Esophagus muscularis mucosa (tissue), 4 donors: ENCODE results near the gene NIP7. TPM values are rescaled to one million over a fixed set of nuclear protein-coding genes. Genes with fewer than 3 reads are reported as not detected.

Source experiments
- DNase-seq: peaks from one replicate; pipeline ENCODE4 v3.0.0-alpha.2; 2017; ENCODE audit errors: extremely low spot score
- H3K27ac ChIP-seq, 4 donors: fragments of 200-600 bp; sonication (generic); replicated peaks in 1 of 4; 1 replicate in 3 of 4; 2 replicates in 1 of 4; pipeline ENCODE4 v1.5.1; 2016 to 2019; ENCODE audit warnings: mild to moderate bottlenecking in 1 of 4
- H3K27me3 ChIP-seq, 4 donors: fragments of 200-600 bp; sonication (generic); one replicate each; pipeline versions ENCODE4 v1.5.1 to v1.6.0; 2016 to 2019
- H3K36me3 ChIP-seq, 4 donors: fragments of 200-600 bp; sonication (generic); one replicate each; pipeline ENCODE4 v1.5.1; 2016 to 2019
- H3K4me1 ChIP-seq, 4 donors: fragments of 200-600 bp; sonication (generic); one replicate each; pipeline ENCODE4 v1.5.1; 2016 to 2019
- H3K4me3 ChIP-seq, 4 donors: fragments of 200-600 bp; sonication (generic); 1 replicate in 2 of 4; 2 replicates in 2 of 4; pipeline ENCODE4 v1.5.1; 2016 to 2019; ENCODE audit warnings: mild to moderate bottlenecking in 4 of 4, moderate library complexity in 1 of 4
- H3K9me3 ChIP-seq, 4 donors: fragments of 200-600 bp; sonication (generic); 1 replicate in 3 of 4; 2 replicates in 1 of 4; pipeline ENCODE4 v1.5.1; 2016 to 2019
- EP300 ChIP-seq: sonication (generic); formaldehyde crosslinking; IDR thresholded peaks from one replicate; pipeline ENCODE4 v1.6.1; 2017; ENCODE audit warnings: antibody characterized with exemption
- POLR2A ChIP-seq: fragments of 450-650 bp; IDR thresholded peaks from one replicate; pipeline ENCODE4 v1.6.1; 2017; ENCODE audit warnings: antibody characterized with exemption, moderate library complexity, mild to moderate bottlenecking, low read depth
- POLR2AphosphoS5 ChIP-seq, 2 donors: sonication (generic); formaldehyde crosslinking; IDR thresholded peaks; one replicate each; pipeline ENCODE4 v1.6.1; 2017; ENCODE audit warnings: antibody characterized with exemption in 2 of 2
- WGBS: methylation state at CpG from one replicate; pipeline ENCODE4 v1.1.5; 2018; 5-methylcytosine and 5-hydroxymethylcytosine counted together
- intact Hi-C: fragments of 100-400 bp; cut with DNase I; formaldehyde crosslinking; loops from one replicate; pipeline ENCODE4 v1.15.1; 2023
- total RNA-seq, 4 donors: library from RNA; depleted of rRNA; stranded (reverse); fragments of >200 nt; gene quantifications; one replicate each; pipeline versions ENCODE4 v1.1.0 to v1.2.1, GENCODE V29; 2016
- TF ChIP-seq, protein P1 (sequence below), 3 experiments: fragments of 200-600 bp in 2 of 3; fragments of 450-650 bp in 1 of 3; sonication (generic) in 2 of 3; IDR thresholded peaks; one replicate each; pipeline ENCODE4 v1.5.1; 2017 to 2019; ENCODE audit warnings: antibody characterized with exemption in 3 of 3, mild to moderate bottlenecking in 2 of 3, moderate library complexity in 1 of 3

The NIP7 gene
- total RNA-seq, 4 donors from 2014 or later = 7.9 to 18.2 (median 11.3) TPM

DNA sequence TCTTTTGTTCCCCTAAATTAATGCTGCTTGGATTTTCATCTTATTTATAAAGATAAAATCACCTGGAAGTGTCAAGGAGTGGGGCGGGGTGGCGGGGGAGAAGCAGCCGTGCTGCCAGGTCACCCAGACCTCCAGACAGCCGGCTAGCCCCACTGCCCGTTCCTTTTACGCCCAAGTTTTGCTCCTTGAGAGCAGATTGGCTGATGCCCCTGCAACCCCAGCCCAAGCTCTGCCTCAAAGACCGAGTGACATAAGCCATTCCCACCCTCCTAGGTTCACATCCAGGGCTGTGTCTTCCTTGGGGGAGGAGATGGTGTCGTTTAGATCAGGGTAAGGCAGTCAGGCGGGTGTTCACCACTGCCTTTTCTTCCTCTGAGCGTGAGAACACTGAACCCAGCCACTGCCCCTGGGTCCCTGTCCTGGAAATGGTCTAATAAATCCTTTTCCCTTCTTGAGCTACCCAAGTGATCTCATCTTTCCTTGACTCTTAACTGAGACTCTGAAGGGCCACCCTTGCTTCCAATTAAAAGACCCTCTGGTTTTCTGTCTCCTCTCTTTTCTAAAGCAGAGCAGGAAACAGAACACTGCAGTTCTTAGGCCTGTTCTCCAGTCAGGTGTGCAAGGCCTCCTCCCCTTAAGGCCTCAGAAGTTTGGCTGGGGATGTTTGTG lies 14.9 kb upstream of the NIP7 start:
- no peak overlapping the region for H3K27ac ChIP-seq
- H3K4me3 ChIP-seq = no peak overlapping the region
- intact Hi-C loops = no loop called here
- DNase-seq = no peak
- TF ChIP-seq, protein P1, sequence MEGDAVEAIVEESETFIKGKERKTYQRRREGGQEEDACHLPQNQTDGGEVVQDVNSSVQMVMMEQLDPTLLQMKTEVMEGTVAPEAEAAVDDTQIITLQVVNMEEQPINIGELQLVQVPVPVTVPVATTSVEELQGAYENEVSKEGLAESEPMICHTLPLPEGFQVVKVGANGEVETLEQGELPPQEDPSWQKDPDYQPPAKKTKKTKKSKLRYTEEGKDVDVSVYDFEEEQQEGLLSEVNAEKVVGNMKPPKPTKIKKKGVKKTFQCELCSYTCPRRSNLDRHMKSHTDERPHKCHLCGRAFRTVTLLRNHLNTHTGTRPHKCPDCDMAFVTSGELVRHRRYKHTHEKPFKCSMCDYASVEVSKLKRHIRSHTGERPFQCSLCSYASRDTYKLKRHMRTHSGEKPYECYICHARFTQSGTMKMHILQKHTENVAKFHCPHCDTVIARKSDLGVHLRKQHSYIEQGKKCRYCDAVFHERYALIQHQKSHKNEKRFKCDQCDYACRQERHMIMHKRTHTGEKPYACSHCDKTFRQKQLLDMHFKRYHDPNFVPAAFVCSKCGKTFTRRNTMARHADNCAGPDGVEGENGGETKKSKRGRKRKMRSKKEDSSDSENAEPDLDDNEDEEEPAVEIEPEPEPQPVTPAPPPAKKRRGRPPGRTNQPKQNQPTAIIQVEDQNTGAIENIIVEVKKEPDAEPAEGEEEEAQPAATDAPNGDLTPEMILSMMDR (IDR thresholded peaks at IDR 0.05) = no peak
- TF ChIP-seq EP300 (no peak), POLR2A (no peak), POLR2AphosphoS5 (IDR thresholded peaks at IDR 0.05) (no peak)
- 84% methylated on average over 10 of the region's 10 CpGs for WGBS
- peaks cover 29 to 50% (median 46%) of the 10 kb centered on the region in 4 donors for H3K4me1 ChIP-seq
- peaks cover 47 to 87% (median 82%) of the 10 kb centered on the region in 4 donors for H3K36me3 ChIP-seq
- no peaks in the 10 kb centered on the region for H3K9me3 ChIP-seq
- H3K27me3 ChIP-seq = no peaks in the 10 kb centered on the region

DNA sequence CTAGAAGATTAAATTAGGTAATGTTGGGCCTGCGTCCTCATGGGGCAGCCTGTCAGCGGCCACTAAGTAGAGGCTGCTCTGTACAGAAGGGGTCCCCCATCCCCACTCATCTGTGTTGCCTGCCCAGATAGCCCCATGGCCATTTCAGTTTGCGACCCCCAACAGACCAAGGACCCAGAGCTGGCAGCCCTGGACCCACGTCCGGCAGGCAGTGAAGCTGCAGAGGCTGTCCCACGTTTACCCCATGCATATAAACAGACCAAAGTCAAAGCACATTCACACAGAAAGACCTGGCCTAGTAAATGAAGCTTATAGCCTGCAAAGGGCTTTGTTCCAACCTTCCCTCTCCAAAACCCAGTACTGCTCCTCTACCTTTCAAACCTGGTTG lies 13.8 kb upstream of the NIP7 start:
- 65% methylated on average over 6 of the region's 6 CpGs for WGBS
- Histone ChIP-seq H3K4me1 (peaks cover 30 to 54% (median 49%) of the 10 kb centered on the region in 4 donors), H3K27me3 (no peaks in the 10 kb centered on the region), H3K27ac (no peak overlapping the region), H3K9me3 (no peaks in the 10 kb centered on the region), H3K36me3 (peaks cover 36 to 77% (median 71%) of the 10 kb centered on the region in 4 donors), H3K4me3 (no peak overlapping the region)
- TF ChIP-seq EP300 = no peak
- TF ChIP-seq, protein P1 (IDR thresholded peaks at IDR 0.05) = no peak
- no peak for TF ChIP-seq POLR2A
- TF ChIP-seq POLR2AphosphoS5 (IDR thresholded peaks at IDR 0.05) = no peak
- intact Hi-C loops = no loop called here
- DNase-seq = no peak

DNA sequence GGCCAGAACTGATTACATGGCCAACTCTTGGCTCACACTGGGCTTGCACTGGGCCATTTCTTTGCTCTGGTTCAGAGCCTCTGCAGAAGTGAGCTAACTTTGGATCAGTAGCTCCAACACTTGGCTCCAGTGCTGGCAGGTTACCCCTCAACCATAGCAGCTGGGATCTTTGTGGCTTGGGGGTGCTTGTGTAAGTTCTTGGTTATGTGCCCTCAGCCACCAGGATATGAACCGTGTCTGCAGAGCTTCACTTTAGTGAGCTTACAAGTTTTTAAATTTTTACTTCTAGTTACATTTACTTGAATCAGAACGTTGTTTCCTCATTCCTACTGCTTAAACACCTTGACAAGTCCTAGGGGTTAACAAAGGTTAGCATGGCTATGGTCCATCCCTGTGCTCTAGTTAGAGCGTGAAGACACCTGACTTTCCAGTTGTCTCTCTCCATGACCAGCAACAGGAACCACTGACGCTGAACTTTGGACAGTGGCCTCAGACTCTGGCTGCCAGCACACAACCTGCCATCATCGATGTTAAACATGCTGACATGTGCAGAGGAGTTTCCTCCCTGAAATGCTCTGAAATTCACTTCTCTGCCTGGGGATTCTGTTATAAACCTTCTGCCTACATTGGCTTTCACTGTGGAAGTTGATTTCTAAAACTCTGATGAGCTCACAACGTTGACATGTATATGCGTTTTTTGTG lies 13.2 kb upstream of the NIP7 start:
- intact Hi-C loops = no loop called here
- H3K4me3 ChIP-seq = no peak overlapping the region
- 44% methylated on average over 6 of the region's 7 CpGs for WGBS
- H3K36me3 ChIP-seq = peaks cover 31 to 71% (median 66%) of the 10 kb centered on the region in 4 donors
- no peak for DNase-seq
- H3K27ac ChIP-seq = no peak overlapping the region
- TF ChIP-seq POLR2AphosphoS5 (IDR thresholded peaks at IDR 0.05) = no peak
- peaks cover 34 to 60% (median 54%) of the 10 kb centered on the region in 4 donors for H3K4me1 ChIP-seq
- H3K9me3 ChIP-seq = no peaks in the 10 kb centered on the region
- H3K27me3 ChIP-seq = no peaks in the 10 kb centered on the region

DNA sequence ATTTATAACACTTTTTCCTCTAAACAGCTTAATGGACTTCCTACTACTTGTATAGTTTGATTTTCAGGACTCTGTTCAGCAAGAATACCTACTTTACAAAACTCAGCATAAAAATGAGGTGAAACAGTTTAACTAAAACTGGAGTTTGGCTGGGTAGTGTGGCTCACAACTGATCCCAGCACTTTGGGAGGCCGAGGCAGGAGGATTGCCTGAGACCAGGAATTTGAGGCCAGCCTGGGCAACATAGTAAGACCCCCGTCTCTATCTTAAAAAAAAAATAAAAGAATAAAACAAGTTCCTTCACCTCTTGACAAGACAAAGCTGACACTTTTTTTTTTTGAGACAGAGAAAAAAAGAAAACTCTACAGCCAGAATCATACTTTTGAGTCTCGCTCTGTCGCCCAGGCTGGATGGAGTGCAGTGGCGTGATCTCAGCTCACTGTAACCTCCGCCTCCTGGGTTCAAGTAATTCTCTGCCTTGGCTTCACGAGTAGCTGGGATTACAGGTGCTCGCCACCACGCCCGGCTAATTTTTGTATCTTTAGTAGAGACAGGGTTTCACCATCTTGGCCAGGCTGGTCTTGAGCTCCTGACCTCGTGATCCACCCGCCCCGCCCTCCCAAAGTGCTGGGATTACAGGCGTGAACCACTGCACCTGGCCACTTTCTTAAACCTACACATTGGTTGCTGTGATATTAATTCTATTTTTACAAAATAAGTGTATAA lies 11.8 kb upstream of the NIP7 start:
- H3K36me3 ChIP-seq = peaks cover 27 to 71% (median 63%) of the 10 kb centered on the region in 4 donors
- no peaks in the 10 kb centered on the region for H3K27me3 ChIP-seq
- DNase-seq = no peak
- TF ChIP-seq EP300 (no peak), POLR2AphosphoS5 (IDR thresholded peaks at IDR 0.05) (no peak), POLR2A (no peak)
- TF ChIP-seq, protein P1 (IDR thresholded peaks at IDR 0.05) = no peak
- 92% methylated on average over 14 of the region's 14 CpGs for whole genome bisulfite sequencing
- peaks cover 36 to 66% (median 59%) of the 10 kb centered on the region in 4 donors for H3K4me1 ChIP-seq
- intact Hi-C loops = no loop called here
- peak overlapping the region in 1 of 4 donors; percentile 15 for H3K27ac ChIP-seq
- no peaks in the 10 kb centered on the region for H3K9me3 ChIP-seq
- H3K4me3 ChIP-seq = no peak overlapping the region

DNA sequence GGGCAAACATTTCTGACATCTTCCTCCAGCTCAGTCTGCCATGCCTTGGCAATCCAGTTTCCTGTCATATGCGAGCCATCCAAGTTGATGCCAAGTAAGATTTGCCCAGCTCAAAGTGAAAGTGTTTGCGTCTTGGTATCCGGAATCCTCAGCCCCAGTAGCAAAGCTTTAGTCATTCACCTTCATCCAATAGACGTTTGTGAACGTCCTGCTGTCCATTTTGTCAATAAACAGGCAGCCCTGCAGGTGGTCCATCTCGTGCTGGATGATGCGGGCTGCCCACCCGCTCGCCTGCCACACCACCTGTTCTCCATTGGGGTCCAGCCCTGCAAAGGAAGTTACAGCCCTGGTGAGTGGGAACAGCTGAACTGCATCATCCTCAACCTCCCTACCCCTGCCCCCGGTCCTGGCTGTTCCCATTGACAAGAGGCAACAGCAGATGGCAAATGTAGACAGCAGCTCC lies 10.7 kb upstream of the NIP7 start:
- TF ChIP-seq POLR2AphosphoS5 (IDR thresholded peaks at IDR 0.05) = peak in 1 of 2 donors; percentile 5
- TF ChIP-seq, protein P1 (IDR thresholded peaks at IDR 0.05) = no peak
- no peak for DNase-seq
- intact Hi-C loops = no loop called here
- peaks cover 36 to 70% (median 61%) of the 10 kb centered on the region in 4 donors for H3K4me1 ChIP-seq
- H3K27me3 ChIP-seq = no peaks in the 10 kb centered on the region
- H3K36me3 ChIP-seq = peaks cover 27 to 71% (median 63%) of the 10 kb centered on the region in 4 donors
- H3K27ac ChIP-seq = peak overlapping the region in 2 of 4 donors; percentile 34 to 94
- H3K9me3 ChIP-seq = no peaks in the 10 kb centered on the region
- WGBS = 39% methylated on average over 10 of the region's 10 CpGs
- peak overlapping the region; percentile 72 to 97 (median 84) for H3K4me3 ChIP-seq
